Stimulated activated CD4-positive, alpha-beta T cell treated with anti-CD3 and anti-CD28 coated beads, Interleukin-1b, Interleukin-23, amount 100 ng/mL, for 1 hour (primary cell): Measurements from ENCODE around the gene C16orf82.
"Not testable (repeated sequence)": the region's sequence is repeated elsewhere in the genome, so short reads cannot be mapped to it uniquely, and the experiment has no call there.

Source experiments
- DNase-seq, 2 donors: peaks; one replicate each; pipeline ENCODE4 v3.0.0-alpha.2; 2020; ENCODE audit warnings: low read depth in 2 of 2

Gene C16orf82

DNA sequence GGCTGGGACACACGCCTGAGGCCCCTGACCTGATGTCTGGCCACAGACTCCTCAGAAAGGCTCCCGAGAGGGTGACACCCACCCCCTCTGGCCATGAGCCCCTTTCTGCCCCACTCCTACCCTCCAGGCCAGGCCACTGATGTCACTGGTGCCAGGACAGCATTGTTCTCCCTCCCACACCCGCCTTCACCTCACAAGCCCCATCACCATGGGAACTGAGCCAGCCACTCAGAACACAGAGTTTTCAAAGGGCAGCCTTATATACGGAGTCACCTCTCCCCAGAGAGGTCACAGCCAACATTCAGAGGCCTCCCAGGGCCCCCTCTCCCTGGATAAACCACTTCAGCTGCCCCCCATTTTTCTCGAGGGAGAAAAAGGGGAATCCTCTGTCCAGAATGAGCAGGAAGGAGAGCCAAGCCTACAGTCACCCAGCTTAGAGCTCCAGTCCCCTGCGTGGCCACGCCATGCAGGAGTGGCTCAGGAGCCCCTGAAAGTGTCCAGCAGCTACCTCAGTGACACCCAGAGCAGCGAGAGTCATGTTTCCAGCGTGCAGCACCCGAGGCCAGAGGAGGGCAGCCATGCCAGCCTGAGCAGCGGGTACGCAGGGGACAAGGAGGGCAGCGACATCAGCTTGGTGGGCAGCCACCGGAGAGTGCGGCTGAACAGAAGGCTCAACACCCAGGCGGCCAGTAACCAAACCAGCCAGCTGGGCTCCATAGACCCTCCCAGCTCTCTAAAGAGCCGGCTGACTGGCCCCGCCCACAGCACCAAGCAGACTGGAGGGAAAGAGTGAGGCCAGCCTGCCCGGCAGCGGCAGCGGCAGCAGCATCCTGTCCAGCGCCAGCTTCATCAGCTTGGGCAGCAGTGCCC is at the start of gene C16orf82:
Gene C16orf82, plus strand, starts transcription at position 260 of the 870 bp plus-strand sequence.
- DNase-seq = no peak

DNA sequence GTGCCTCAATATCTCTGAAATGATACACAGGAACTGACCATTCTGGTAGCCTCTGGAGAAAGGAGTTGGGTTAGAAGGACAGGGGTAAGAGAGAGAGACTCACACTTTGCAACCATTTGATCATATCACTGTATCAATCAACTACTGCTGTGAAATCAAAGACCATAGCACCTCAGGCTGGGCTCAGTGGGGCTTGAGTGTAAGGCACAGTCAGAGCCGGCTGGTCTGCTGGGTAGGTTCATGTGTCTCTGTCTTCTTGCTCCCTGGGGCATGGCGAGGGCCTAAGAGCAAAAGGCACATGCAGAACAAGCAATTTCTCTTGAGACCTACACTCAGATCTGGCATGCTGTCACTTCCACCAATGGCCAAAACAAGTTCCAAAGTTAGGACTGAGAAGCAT is 46.7 kb upstream of the C16orf82 start:
- DNase-seq = no peak

DNA sequence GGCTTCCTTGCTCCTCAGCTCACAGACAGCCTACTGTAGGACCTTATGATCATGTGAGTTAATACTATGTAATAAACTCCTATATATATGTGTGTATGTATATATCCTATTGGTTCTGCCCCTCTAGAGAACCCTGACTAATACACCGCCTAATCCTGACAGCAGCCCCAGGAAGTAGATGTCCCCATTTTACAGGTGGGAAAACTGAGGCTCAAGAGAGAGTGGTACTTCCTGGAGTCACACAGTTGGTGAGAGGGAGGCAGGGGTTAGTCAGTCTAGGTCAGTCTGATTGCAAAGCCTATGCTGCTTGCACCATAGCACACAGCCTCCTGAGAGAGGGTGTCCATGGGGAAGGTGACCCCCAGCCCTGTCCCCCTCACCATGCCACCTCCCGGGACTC is 42.7 kb upstream of the C16orf82 start:
- no peak for DNase-seq

DNA sequence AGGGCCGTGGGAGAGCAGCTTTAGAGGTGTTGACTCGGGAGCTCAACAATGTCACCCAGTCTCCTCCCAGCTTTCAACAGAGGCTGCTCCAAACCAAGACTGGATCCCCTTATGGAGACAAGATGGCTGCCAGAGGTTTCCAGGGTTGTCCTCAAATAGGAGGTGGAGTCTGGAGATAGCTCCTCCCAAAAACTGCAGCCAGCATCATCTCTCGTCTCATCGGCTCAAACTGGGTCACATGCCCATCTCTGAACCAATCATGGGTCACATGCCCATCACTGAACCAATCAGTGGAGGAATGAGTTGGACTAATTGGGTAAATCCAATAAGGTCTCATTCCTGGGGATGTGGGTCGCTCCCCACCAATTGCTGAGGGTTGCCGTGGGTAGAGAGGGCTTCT is 41.1 kb upstream of the C16orf82 start:
- DNase-seq = no peak

DNA sequence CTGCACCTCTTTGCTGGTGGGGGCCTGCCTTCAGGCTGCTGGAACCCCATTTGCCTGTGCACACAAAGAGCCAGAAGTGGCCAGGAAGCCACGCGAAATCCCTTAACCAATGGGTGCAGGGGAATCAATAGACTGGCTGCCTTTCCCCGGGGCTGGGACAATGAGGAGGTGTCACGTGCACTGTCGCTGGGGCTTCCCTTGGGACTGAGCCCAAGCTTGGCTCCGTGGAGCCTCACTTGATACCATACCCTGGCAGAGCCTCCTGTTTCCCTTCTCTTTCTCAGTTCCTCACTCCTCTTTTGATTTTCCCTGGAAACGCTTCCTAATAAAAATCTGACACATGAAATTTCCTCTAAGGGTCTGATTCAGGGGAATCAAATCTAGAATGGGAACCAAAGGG is 38.8 kb upstream of the C16orf82 start:
- DNase-seq = no peak

DNA sequence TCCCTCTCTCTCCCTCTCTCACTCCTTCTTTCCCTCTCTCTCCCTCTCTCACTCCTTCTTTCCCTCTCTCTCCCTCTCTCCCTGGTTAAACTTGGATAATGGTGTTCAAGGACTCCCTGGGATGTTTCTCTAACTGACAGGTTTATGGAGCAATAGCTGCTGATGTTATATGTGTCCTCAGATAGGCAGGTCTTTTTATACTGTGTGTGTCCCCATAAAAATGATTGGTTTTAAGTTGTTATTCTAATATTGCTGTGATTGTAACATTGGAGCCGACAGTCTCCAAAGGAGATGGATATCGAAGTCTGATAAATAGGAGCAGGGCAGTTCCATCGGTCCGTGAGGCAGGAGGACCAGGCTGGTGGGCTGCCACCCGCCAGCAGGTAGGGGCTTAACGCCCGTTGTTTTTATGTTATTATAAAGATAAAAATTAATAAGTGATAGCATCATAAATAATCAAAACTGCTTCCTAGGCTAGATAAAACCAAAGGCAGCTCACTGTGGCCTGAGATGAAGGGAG is 38.1 kb upstream of the C16orf82 start:
- no peak for DNase-seq

DNA sequence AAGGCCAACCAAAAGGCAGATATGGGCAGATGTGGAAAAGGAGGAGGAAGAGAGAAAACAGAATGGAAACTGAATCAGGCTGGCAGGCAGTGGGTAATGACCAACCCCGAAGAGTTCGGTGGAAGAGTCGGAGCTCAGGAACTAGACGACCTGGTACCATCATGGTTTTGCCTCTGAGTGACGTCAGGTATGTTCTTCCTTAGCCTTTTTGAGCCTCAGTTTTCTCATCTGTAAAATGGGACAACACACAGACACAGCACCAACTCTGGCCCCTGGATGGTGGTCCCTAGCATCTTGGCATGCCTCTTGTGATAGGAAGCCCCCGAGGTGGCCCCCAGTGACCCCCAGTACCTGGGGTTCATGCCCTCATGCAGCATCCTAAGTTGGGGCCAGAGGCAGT is 37.2 kb upstream of the C16orf82 start:
- no peak for DNase-seq

DNA sequence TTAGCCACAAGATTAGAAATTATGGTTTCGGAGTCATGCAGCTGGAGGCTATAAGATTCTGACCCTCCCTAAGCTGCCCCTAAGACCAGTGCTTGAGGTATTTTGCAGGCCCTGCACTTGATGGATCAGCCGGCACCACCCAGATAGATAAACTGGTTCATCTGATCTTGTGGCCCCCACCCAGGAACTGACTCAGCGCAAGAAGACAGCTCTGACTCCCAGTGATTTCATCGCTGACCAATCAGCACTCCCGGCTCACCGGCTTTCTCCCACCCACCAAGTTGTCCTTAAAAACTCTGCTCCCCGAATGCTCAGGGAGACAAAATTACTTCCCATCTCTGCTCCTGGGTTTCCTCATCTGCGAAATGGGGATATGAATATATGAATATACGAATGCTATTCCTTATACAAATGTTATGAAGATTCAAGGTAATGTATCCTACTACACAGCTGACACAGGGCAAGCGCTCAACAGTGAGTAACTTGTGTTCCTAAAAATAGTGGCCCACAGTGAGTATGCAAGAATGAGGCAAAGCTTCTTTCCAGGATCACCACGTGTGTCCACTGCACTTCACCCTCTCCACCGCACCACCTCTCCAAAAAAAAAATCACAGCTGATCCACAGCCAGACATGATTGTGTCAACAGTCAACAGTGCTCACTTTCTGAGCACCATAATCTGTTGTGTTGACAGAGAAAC is 33.3 kb upstream of the C16orf82 start:
- DNase-seq = no peak

DNA sequence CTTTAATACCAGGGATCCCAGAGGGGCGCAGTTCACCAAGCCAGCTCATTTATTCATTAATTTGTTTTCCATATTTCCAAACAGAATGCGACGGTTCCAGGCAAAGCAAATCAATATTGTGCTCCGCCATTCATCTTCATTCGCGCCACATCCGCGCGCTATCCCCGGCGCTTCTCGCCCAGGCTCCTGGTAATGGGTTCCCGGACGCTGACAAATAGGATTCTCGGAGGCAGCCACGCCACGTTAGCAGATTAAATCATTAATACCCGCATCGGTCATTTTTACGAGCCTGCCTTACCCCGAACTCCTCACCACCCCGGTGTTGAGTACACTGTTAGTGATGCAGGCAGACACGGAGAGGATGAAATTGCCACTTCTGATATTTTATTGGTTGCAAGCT is 26.0 kb upstream of the C16orf82 start:
- no peak for DNase-seq

DNA sequence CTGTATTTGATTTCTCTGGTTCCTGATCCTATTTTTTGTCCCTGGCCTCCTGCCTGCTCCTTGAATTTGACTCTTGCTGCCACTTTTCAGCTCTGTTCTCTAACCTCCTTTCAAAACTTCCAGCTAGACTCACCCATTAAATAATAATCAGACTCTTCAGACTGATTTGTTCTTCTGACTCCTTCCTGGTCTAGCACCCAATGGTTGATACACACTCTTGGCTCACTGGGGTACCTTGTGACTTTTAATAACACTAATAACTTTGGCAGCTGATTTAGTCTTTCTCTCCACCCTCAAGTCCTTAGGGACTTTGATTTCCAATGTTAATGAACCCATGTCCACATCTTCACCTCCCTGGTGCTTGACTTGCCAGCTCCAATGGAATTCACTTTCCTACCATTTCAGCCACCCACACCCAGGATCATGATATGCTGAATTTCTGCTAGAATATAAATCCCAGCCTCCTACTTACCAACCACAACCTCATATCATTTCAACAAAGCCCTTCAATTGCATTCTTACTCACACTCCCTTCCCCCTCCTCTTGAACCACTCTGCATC is 19.7 kb upstream of the C16orf82 start:
- no peak for DNase-seq

DNA sequence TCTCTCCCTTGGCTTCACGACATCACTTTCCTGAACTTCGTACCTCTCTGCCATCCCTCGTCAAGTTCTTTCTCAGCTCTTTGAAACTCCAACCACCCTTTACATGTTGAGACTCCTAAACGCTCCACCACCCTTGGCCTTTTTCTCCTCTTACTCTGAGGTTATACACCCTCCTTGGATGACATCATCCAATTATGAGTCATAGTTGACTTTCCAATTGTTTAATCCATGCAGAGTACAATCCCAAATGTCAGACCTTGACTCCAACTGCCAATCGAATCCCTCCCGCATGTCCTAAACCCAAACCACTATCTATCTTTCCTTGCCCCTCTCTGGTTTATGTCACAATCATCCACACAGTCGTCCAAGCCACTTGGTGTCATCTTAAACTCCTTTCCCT is 18.4 kb upstream of the C16orf82 start:
- no peak for DNase-seq

DNA sequence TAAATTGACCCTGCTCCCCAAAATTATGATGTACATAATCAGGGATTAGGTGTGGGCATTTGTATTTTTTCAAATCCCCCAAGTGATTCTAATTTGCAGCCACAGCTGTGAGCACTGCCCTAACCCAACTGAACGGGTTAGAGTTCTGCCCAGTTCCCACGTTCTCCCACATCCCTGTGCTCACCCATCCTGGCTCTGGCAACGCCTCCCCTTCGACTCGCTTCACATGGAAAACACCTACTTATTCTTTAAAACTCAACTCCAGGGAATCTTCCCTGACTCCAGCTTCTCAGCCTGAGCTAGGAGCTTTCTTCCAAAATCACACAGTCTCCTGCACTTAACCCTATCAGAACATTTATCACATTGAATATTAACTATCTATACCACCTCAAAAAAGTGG is 17.6 kb upstream of the C16orf82 start:
- DNase-seq = no peak

DNA sequence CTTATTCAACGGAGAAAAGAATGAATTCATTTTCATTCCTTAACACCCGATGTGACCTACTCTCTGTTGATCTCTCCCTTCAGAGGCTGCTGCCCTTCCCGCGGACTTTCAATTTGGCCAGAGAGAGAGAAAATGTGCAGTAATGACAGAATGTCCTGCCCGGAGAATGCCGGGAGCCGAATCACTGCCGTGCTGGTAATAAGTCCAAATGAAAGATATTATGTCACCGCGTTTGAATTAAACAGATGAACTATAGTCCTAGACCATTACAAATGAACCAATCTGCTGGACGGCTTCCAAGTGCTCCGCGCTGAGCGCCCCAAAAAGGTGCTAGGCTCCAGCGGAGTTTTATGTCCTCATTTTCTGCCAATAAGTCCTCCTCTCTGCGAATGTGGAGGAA is 14.7 kb upstream of the C16orf82 start:
- DNase-seq = no peak

DNA sequence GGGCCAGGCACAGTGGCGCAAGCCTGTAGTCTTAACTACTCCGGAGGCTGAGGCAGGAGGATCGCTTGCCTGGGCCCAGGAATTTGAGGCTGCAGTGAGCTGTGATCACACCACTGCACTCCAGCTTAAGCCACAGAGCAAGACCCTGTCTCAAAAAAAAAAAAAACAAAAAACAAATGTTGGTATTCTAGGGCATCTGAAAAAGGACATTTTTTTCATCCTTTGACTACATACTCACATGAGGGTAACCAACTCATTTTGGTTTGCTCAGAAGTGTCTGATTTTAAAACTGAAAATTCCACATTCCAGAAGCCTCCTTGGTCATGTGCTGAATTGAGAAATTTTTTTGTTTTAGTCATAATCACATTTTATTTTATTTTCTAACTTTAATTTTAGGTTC is 12.7 kb upstream of the C16orf82 start:
- DNase-seq = no peak

DNA sequence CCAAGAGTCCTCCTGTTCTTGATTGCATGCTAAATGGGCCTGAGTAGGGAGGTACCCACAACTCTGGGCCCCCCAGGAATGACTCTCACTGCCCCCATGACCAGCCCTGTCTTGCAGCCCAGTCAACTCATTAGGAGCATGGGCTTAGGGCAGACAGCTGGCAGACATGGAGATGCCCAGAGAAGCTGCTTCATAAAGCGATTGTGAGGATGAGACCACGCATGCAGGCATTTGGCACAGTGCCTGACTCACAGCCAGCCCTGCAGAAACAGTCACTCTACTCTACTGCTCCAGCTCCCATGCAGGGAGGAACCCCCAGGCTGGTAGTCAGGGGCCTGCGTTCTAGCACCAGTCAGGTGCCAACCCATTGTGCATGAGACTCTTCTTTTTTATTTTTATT is 8.4 kb upstream of the C16orf82 start:
- no peak for DNase-seq

DNA sequence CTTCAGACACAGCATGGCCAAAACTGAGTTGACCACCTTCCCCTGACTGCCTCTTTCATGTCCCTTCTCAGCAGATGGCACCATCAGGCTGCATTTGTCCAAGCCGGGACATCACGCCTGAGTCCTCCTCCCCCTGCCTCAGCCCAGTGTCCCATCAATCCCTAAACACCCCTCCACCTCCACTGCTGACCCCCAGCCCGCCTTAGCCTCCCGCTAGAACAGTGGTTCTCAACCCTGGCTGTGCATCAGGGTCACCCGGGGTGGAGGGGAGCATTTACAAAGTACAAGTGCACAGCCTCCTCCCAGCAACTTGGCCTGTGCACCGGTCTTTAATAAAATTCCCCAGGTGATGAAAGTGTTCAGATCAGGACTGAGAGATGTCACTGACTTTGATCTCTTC is 4.0 kb downstream of the C16orf82 start:
- no peak for DNase-seq

DNA sequence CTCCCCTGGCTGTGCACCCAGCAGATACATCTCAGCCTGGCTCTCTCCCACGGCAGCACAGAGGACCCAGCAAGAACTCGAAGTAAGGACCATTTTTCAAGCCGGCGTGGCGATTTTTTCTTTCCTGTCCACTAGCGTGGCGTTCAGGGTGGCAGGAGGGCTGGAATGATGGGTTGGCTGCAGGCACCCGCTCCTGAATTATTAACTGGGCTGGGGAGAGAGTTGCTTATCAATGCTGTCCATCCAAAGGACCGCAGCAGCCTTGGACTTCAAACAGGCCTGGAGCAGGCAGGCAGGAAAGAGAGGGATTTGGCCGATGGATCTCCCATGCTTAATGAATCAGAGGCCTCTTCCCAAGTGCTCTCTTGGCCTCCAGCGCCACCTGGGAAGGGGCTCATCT is 7.0 kb downstream of the C16orf82 start:
- no peak for DNase-seq

DNA sequence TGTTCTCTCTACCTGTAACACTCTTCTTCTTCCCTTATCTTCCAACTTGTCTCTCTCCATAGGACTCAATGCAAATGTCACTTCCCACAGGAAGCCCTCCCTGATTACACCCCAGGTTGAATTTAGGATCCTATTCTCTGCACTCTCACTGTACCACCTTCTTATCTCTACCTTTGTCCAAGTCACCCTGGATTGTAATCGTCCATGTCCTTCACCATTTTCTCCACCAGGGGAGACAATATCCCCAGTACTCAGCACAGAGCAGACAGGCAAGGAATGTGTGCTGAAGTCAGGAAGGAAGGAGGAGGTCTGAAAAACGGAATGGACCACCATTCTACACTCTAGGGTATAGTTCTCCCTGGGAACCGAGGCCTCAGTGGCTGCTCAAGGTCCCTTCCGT is 14.2 kb downstream of the C16orf82 start:
- DNase-seq = no peak

DNA sequence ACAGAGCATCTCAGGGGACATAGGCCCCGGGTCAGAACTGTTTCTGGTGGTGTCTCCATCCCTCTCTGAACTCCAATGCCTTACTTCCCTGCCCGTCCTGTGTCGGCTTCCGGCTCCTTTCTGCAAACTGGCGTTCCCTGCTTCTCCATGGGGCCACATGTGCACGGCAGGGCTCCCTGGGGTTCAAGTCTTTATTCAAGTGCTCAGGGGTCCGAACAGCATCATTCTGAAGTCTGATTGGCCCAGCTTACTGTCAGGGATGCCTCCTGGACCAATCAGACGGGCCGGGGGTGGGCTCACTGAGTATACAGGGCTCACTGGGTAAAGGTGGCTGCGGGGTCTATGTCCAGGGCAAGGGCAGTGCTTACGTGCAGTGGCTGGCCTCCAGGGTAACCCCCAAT is 17.1 kb downstream of the C16orf82 start:
- no peak for DNase-seq

DNA sequence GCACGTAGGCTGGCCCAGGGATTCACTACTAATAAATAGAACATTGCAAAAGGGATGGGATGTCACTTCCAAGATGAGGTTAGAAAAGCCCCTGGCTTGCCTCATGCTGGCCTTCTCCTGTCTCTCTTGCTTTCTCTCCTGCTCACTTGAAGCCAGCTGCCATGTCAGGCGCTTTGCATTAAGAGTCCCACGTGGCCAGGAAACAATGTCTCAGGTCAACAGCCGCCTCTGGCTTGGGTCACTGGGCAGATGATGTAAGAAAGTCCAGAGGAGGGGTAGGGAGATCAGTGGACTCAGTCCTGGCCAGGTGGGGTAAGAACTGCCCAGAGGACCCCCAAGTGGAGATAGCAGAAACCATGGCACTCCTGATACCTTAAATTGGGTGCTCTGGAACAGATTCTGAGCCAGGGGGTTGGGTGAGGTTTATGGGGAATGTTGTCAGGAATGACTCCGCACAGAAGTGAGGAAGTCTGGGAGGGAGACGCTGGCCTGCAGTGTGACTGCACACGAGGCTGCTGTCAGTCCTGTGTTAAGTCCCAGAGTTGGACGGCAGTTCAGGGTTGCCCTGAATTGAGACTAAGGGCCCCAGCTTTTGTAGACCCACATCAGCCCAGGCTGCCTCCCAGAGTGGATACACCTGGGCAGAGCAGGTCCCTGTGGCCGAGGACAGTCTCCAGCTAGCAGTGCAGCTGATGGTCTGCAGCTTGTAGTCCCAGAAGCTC is 17.7 kb downstream of the C16orf82 start:
- no peak for DNase-seq

DNA sequence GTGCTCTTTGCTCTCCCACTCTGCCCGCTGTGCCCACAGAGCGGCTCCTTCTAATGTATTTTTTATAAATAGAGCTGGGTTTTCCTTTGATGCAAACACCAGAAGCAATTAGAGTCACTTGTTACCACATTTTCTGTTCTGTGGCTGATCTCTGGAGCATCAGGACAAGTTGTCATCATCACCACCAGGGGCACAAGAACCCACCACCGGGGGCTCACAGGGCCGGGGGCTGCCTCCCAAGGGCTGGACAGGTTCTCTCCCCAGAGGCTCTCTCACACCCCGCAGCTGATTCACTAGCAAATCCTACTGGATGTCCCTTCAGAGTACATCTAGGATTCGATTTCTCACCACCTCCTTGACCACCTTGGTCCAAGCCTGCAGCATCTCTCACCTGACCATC is 18.5 kb downstream of the C16orf82 start:
- DNase-seq = no peak

DNA sequence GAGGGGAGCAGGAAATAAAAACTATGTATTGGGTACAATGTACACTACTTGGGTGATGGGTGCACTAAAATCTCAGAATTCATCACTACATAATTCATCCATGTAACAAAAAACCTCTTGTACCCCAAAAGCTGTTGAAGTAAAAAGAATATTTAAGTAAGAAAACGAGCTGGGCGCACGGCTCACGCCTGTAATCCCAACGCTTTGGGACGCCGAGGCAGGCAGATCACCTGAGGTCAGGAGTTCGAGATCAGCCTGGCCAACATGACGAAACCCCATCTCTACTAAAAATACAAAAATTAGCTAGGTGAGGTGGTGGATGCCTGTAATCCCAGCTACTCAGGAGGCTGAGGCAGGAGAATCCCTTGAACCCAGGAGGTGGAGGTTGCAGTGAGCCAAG is 19.3 kb downstream of the C16orf82 start:
- not testable (repeated sequence) for DNase-seq
